SK-N-SH treated with all-trans-retinoic acid at 6 μM for 48 hours (cell line): ENCODE results near the gene CCND1.

Source experiments
- ATAC-seq: fragments of 200-7000 bp; cut with Tn5 transposase; 3 replicates; pipeline ENCODE4 v1.9.1; 2020; ENCODE audit warnings: mild to moderate bottlenecking, moderate library complexity
- ARNTL ChIP-seq: fragments of 450-650 bp; formaldehyde crosslinking; IDR thresholded peaks from 2 replicates; pipeline ENCODE4 v1.5.0; 2020; ENCODE audit warnings: low read depth, mild to moderate bottlenecking, moderate library complexity, borderline replicate concordance
- BACH2 ChIP-seq: fragments of 250-450 bp; sonication (Bioruptor Pico); IDR thresholded peaks from 2 replicates; pipeline ENCODE4 v1.9.0; 2021; ENCODE audit warnings: mild to moderate bottlenecking, borderline replicate concordance
- CREB5 ChIP-seq: fragments of 250-450 bp; sonication (Bioruptor Pico); IDR thresholded peaks from 2 replicates; pipeline ENCODE4 v1.5.1; 2020; ENCODE audit warnings: low read depth, mild to moderate bottlenecking, moderate library complexity
- CSDC2 ChIP-seq: fragments of 250-450 bp; sonication (Bioruptor Pico); IDR thresholded peaks from 2 replicates; pipeline ENCODE4 v1.5.0; 2020; ENCODE audit warnings: mild to moderate bottlenecking, moderate library complexity
- CSRNP3 ChIP-seq: fragments of 250-450 bp; sonication (Bioruptor Pico); IDR thresholded peaks from 2 replicates; pipeline ENCODE4 v1.5.1; 2021; ENCODE audit warnings: mild to moderate bottlenecking, moderate library complexity
- GLIS3 ChIP-seq: fragments of 250-450 bp; sonication (Bioruptor Pico); IDR thresholded peaks from 2 replicates; pipeline ENCODE4 v1.5.0; 2020; ENCODE audit warnings: mild to moderate bottlenecking, moderate library complexity
- ISL1 ChIP-seq: fragments of 250-450 bp; sonication (Bioruptor Pico); IDR thresholded peaks from 2 replicates; pipeline ENCODE4 v2.1.2; 2022; ENCODE audit warnings: mild to moderate bottlenecking, moderate library complexity
- OSR1 ChIP-seq: fragments of 250-450 bp; sonication (Bioruptor Pico); IDR thresholded peaks from 2 replicates; pipeline ENCODE4 v1.8.0; 2022; ENCODE audit warnings: moderate library complexity, mild to moderate bottlenecking, inconsistent platforms
- PATZ1 ChIP-seq: fragments of 250-450 bp; sonication (Bioruptor Pico); IDR thresholded peaks from 2 replicates; pipeline ENCODE4 v1.8.0; 2020; ENCODE audit warnings: mild to moderate bottlenecking, moderate library complexity, borderline replicate concordance
- POU6F1 ChIP-seq: fragments of 250-450 bp; sonication (Bioruptor Pico); IDR thresholded peaks from 2 replicates; pipeline ENCODE4 v1.8.0; 2021; ENCODE audit warnings: low read depth, mild to moderate bottlenecking, moderate library complexity, borderline replicate concordance
- PPARA ChIP-seq: fragments of 250-450 bp; sonication (Bioruptor Pico); IDR thresholded peaks from 2 replicates; pipeline ENCODE4 v1.5.0; 2020; ENCODE audit warnings: mild to moderate bottlenecking, borderline replicate concordance
- RARB ChIP-seq: fragments of 250-450 bp; sonication (Bioruptor Pico); IDR thresholded peaks from 2 replicates; pipeline ENCODE4 v1.8.0; 2021; ENCODE audit warnings: mild to moderate bottlenecking, moderate library complexity
- SNAI2 ChIP-seq: fragments of 250-450 bp; sonication (Bioruptor Pico); IDR thresholded peaks from 2 replicates; pipeline ENCODE4 v1.5.0; 2020; ENCODE audit warnings: mild to moderate bottlenecking, moderate library complexity
- ZFP30 ChIP-seq: fragments of 450-650 bp; formaldehyde crosslinking; IDR thresholded peaks from 2 replicates; pipeline ENCODE4 v1.5.0; 2022; ENCODE audit warnings: mild to moderate bottlenecking, moderate library complexity
- ZNF565 ChIP-seq: fragments of 450-650 bp; formaldehyde crosslinking; conservative IDR thresholded peaks from 2 replicates; pipeline ENCODE4 v1.5.0; 2020; ENCODE audit warnings: low read depth, mild to moderate bottlenecking, moderate library complexity
- ZNF70 ChIP-seq: fragments of 450-650 bp; formaldehyde crosslinking; IDR thresholded peaks from 2 replicates; pipeline ENCODE4 v1.5.0; 2020; ENCODE audit warnings: mild to moderate bottlenecking, moderate library complexity
- ZNF8 ChIP-seq: fragments of 450-650 bp; formaldehyde crosslinking; IDR thresholded peaks from 2 replicates; pipeline ENCODE4 v1.5.0; 2020; ENCODE audit warnings: mild to moderate bottlenecking, moderate library complexity
- TF ChIP-seq, protein P1 (sequence below): fragments of 250-450 bp; sonication (Bioruptor Pico); IDR thresholded peaks from 2 replicates; pipeline ENCODE4 v1.5.0; 2020; ENCODE audit warnings: mild to moderate bottlenecking, moderate library complexity

CCND1 gene

DNA sequence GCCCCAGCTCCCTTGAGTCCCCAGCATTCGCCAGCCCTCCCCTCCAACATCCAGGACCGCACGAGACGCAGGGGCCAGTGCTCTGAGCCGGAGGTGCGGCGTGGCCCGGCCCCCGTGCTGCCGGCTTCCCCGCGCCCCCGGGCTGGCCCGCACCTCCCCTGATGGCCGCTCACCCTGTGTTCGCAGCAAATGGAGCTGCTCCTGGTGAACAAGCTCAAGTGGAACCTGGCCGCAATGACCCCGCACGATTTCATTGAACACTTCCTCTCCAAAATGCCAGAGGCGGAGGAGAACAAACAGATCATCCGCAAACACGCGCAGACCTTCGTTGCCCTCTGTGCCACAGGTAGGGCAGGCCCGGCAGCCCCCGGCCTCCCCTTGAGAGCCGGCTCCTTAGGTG, 2.7 kb downstream of the CCND1 start (continued):
- TF ChIP-seq POU6F1 (CRISPR knock-in tag) (no peak), SNAI2 (CRISPR knock-in tag) (no peak), OSR1 (CRISPR knock-in tag) (no peak), ZNF8 (CRISPR knock-in tag) (no peak), RARB (CRISPR knock-in tag) (no peak), ISL1 (CRISPR knock-in tag) (no peak), PATZ1 (CRISPR knock-in tag) (no peak)

DNA sequence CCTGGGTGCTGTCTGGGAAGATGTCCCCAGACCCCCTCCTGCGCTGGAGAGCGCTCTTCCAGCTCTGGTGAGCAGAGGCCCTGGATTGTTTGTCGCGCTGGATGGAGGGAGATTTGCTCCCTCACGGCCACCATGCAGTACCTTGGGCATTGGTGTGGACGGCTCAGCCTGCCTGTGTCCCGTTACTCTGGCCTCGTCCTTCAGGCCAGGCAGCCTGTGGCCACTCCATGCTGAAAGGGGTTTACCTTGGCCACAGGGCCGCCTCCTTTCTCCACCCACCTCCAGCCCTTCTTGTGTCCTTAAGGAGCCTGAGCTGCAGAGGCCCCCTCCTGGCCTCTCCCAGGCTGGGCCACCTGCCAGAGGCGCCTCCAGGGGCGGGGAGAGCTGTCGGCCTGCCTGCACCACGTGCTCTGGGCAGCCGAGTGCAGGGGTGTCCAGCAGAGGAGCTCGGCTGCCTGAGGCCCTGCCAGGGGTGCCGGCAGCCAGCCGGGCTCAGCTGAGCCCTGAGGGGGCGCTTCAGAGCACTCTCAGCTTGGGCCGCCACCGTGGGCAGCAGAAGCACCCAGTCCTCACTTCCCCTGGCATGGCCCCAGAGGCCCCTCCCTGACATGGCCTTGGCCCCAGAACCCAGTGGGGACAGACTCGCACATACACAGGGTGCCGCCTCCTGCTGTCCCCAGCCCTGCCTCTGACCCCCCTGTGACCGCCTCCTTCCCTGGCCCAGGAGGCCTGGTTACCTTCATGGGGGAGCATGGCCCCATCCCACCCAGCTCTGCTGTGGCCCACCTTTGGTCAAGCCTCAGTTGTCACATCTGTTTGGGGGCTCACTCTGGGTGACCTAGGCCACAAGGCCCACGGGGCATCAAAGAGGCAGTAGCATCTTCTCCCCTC, 3.4 kb downstream of the CCND1 start:
- peak; percentile 60 for ATAC-seq
- TF ChIP-seq CSRNP3 (CRISPR knock-in tag) (no peak), GLIS3 (CRISPR knock-in tag) (no peak), SNAI2 (CRISPR knock-in tag) (no peak), ISL1 (CRISPR knock-in tag) (no peak), CSDC2 (CRISPR knock-in tag) (no peak), ZNF70 (CRISPR knock-in tag) (no peak)
- TF ChIP-seq, protein P1, sequence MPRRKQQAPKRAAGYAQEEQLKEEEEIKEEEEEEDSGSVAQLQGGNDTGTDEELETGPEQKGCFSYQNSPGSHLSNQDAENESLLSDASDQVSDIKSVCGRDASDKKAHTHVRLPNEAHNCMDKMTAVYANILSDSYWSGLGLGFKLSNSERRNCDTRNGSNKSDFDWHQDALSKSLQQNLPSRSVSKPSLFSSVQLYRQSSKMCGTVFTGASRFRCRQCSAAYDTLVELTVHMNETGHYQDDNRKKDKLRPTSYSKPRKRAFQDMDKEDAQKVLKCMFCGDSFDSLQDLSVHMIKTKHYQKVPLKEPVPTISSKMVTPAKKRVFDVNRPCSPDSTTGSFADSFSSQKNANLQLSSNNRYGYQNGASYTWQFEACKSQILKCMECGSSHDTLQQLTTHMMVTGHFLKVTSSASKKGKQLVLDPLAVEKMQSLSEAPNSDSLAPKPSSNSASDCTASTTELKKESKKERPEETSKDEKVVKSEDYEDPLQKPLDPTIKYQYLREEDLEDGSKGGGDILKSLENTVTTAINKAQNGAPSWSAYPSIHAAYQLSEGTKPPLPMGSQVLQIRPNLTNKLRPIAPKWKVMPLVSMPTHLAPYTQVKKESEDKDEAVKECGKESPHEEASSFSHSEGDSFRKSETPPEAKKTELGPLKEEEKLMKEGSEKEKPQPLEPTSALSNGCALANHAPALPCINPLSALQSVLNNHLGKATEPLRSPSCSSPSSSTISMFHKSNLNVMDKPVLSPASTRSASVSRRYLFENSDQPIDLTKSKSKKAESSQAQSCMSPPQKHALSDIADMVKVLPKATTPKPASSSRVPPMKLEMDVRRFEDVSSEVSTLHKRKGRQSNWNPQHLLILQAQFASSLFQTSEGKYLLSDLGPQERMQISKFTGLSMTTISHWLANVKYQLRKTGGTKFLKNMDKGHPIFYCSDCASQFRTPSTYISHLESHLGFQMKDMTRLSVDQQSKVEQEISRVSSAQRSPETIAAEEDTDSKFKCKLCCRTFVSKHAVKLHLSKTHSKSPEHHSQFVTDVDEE (CRISPR knock-in tag), result no peak

DNA sequence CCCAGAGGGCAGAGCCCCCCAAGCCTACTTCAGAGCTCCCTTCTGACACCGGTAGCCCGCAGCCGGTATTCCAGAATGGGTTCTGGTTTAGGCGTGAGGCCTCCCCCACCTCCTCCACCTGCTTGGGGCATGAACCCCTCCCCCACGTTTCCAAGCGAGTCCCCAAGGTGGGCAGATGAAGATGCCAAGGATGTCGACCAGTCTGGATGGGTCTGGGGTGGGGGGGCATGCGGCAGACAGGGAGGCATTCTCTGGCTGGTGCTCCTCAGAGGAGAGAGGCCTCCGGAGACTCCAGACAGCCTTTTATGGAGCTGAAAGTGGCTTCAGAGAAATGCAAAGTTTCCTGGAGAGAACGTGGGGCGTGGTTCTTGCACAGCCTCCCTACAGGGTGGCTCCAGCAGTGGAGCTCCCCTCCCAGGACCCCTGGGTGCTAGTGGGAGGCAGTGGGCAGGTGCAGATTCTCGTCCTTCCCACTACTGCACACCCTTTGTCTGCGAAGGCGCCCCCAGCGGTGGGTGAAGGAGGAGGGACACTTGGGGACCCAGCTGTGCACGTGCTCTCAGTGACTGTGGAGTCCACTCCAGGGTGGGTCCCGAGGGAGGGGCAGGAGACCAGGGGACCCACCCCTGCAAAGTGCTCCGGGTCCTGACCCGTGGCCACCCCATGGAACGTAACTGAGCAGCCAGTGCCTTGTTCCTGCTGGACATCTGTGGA, 4.2 kb downstream of the CCND1 start:
- TF ChIP-seq CSRNP3 (CRISPR knock-in tag) (no peak), PPARA (CRISPR knock-in tag) (no peak), ZFP30 (no peak), ARNTL (CRISPR knock-in tag) (no peak), PATZ1 (CRISPR knock-in tag) (no peak), GLIS3 (CRISPR knock-in tag) (no peak), BACH2 (no peak), CREB5 (no peak), CSDC2 (CRISPR knock-in tag) (no peak), ISL1 (CRISPR knock-in tag) (no peak), RARB (CRISPR knock-in tag) (no peak), ZNF565 (CRISPR knock-in tag) (no peak), ZNF8 (CRISPR knock-in tag) (no peak)
- TF ChIP-seq, protein P1 (CRISPR knock-in tag), result no peak
- TF ChIP-seq, all 23 proteins: peak for 0
- no peak for ATAC-seq
